GM15510 (cell line): Measurements from ENCODE around the gene PRRG2.

Source experiments
- POLR2A ChIP-seq: IDR thresholded peaks from 3 replicates; pipeline ENCODE4 v1.6.1; 2011; ENCODE audit warnings: borderline replicate concordance; ENCODE audit not compliant: insufficient read length; ENCODE audit errors: extremely low read depth

Gene PRRG2

DNA sequence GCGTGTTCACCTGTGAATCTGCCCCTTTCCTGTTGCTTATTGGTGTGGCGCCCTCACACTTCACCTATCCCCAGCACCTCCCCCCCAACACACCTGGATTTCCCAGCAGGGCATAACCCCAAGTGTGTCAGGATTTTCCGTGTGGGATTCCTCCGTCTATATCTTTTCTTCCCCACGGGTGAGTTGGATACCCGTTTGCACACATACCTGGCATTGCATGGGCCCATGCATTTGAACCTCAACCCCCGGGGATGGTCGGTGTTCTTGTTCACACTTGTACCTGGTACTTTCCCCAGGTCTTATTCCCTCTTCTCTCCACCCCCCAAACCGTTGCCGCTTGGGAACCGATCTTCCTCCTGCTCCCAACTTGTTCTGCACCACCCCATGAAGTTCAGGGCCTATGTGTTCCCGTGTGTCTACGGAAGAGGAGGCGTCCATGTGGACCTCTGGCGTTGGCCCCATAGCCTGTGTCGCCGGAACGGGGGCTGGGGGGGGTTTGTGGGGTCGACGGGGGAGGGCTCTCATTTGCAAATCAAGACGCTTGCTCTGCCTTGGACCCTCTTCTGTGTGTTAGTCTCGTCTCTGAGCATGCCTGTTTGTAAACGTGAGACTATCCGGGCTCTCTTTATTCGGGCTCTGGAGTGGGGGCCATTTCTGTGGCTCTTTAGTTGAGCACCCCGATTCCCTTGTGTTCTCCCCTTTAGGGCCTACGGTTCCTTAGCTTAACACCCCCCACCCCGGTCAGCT, 11.5 kb downstream of the PRRG2 start:
- no peak for TF ChIP-seq POLR2A

DNA sequence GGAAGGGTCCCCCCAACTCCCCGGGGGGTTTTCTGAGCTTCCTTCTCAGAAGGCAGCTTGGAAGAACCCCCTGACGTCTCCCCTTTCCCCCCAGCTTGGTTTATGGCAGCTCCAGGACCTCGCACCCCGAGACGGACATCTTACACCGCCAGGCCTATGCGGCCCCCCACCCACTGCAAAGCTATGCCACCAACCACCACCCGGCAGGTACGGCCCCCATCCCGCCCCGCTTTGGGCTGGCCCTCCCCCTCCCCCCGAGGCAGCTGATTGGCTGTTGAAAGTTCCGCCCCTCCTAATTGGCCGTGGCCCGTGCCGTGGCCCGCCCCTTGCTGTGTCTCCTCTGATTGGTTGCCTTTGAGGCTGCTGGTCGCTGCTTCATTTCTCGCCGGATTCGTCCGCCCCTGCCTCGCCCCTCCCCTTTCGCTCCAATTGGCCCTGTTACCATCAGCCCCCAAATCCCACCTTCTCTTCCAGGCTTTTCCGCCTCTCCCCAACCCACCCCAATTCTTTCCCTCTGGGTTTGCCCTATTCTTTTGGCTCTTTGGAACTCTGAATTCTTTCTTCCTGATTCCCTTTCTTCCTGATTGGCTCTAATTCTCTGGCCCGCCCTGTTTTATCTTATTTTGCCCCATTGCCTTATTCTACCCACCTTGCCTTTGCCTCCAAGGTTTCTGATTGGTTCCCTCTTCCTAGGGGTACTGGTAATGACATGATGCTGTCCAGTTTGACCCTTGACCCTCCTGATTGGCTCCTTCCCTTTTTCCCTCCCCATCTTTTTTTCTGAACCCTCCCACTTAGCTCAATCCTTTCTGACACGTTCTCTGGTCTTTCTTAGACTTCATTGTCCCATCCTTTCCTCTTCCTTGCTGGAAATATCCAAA, 12.4 kb downstream of the PRRG2 start:
- peak; percentile 35 for TF ChIP-seq POLR2A

DNA sequence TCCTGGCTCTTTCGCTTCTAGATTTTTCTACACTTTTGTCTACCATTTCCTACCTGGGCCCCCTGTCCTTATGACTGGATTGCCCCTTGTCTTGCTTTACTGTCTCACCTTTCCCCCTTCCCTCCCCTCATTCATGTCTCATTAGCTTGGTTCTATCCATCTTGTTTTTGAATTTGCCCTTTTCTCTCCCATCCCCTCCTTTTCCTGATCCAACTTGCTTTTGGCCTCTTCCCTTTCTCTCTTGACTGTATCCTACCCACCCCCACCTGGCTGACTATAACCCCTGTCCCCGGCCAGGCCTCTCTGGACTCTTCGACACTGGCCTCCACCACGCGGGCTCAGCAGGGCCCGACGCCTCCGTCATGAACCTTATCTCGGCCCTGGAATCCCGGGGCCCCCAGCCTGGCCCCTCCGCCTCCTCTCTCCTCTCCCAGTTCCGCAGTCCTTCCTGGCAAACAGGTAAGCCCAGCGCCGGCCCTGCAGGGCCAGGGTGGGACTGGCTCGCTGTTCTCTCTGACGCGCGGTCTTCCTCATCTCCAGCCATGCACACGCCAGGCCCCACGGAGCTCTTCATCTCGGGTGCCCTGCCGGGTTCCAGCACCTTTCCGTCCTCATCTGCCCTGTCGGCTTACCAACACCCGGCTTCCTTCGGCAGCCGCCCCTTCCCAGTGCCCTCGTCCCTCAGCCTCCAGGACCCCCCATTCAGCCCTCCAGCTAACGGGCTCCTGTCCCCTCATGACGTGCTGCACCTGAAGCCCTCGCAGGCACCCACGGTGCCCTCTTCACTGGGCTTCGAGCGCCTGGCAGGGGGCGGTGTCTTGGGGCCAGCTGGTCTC, 13.3 kb downstream of the PRRG2 start:
- no peak for TF ChIP-seq POLR2A

DNA sequence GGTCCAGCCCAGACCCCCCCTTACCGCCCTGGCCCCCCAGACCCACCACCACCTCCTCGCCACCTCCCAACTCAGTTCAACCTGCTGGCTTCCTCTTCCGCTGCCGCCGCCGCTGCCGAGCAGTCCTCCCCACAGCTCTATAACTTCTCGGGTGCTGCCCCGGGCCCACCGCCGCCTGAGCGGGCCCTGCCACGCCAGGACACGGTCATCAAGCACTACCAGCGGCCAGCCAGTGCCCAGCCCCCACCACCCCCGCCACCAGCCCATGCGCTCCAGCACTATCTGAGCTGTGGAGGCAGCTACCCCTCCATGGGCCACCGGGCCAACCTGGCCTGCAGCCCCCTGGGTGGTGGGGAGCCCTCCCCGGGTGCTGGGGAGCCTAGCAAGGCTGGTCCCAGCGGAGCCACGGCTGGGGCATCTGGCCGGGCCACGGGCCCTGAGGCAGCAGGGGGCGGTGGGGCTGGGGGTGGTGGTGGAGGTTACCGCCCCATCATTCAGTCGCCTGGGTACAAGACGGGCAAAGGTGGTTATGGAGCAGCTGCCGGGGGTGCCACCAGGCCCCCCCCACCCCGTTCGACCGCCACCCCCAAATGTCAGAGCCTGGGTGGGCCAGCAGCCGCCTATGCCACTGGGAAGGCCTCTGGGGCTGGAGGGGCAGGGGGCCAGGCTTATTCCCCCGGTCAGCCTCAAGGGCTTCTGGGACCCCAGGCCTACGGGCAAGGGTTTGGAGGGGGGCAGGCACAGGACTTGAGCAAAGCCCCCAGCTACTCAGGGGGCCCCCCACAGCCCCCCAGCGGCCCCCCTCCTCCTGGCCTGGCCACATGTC, 14.1 kb downstream of the PRRG2 start:
- TF ChIP-seq POLR2A = no peak

DNA sequence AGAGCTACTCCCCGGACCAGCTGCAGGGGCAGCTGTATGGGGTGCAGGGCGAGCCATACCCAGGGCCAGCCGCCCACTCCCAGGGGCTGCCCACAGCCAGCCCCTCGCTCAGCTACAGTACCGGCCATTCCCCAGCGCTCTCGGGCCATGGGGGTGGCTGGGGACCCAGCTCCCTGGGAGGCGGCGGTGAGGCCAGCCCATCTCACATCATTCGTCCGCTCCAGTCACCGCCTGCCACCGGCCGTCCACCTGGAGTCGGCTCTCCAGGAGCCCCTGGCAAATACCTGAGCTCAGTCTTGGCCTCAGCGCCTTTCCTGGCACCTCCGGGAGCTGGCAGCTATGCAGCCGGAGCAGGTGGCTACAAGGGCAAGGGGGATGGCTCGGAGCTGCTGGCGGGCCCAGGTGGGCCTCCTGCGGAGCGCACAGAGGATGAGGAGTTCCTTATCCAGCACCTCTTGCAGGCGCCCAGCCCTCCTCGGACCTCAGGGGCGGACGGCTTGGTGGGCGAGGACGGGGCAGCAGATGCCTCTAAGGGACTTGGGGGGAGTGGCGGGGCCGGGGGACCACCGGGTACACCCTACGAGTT, 14.8 kb downstream of the PRRG2 start:
- TF ChIP-seq POLR2A = no peak

DNA sequence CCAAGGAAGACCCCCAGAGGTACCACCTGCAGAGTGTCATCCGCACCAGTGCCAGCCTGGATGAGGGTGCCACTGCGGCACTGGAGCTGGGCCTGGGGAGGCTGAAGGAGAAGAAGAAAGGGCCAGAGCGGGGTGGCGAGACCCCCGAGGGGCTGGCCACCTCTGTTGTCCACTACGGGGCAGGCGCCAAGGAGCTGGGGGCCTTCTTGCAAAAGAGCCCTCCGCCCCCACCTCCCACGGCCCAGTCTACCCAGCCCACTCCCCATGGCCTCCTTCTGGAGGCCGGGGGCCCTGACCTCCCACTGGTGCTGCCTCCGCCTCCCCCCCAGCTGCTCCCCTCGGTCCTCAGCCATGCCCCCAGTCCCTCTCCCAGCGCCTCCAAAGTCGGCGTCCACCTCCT, 15.3 kb downstream of the PRRG2 start:
- TF ChIP-seq POLR2A = no peak

DNA sequence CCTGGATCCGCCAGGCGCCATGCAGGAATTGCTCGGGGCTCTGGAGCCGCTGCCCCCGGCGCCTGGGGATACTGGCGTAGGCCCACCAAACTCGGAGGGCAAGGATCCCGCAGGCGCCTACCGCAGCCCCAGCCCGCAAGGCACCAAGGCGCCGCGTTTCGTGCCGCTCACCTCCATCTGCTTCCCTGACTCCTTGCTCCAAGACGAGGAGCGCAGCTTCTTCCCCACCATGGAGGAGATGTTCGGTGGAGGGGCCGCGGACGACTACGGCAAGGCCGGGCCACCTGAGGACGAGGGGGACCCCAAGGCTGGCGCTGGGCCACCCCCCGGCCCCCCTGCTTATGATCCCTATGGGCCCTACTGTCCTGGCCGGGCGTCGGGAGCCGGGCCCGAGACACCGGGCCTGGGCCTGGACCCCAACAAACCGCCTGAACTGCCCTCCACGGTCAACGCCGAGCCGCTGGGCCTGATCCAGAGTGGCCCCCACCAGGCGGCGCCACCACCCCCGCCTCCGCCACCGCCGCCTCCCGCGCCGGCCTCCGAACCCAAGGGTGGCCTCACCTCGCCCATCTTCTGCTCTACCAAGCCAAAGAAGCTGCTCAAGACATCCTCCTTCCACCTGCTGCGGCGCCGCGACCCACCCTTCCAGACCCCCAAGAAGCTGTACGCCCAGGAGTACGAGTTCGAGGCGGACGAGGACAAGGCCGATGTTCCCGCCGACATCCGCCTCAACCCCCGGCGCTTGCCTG, 16.0 kb downstream of the PRRG2 start:
- no peak for TF ChIP-seq POLR2A

DNA sequence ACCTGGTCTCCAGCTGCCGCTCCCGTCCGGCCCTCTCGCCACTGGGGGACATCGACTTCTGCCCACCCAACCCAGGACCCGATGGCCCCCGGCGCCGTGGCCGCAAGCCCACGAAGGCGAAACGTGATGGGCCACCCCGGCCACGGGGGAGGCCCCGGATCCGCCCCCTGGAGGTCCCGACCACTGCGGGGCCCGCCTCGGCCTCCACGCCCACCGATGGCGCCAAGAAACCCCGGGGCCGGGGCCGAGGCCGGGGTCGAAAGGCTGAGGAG, 16.5 kb downstream of the PRRG2 start:
- TF ChIP-seq POLR2A = no peak

DNA sequence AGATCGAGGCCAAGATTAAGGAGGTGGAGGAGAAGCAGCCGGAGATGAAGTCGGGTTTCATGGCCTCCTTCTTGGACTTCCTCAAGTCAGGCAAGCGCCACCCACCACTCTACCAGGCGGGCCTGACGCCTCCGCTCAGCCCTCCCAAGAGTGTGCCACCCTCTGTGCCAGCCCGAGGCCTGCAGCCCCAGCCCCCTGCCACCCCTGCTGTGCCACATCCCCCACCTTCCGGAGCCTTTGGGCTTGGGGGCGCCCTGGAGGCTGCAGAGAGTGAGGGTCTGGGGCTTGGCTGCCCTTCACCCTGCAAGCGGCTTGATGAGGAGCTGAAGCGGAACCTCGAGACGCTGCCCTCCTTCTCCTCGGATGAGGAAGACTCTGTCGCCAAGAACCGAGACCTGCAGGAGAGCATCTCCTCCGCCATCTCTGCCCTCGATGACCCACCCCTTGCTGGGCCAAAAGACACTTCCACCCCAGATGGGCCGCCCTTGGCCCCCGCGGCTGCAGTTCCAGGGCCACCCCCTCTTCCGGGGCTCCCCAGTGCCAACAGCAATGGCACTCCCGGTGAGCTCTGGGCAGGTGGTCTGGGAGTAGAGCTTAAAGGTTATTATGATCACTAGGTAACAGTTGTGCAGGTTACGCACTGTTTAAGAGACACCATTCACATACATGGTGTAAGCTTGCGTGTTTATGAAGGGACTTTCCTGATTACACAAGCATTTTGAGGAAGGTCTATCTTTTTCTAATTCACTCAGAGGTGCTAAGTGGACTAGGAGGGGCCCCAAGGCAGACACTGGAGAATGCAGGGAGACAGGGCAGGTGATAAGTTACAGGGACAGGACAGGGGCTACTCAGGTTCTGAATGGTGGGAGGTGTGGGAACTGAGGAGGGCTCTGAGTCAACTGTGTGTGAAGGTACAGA, 18.5 kb downstream of the PRRG2 start:
- TF ChIP-seq POLR2A = no peak

DNA sequence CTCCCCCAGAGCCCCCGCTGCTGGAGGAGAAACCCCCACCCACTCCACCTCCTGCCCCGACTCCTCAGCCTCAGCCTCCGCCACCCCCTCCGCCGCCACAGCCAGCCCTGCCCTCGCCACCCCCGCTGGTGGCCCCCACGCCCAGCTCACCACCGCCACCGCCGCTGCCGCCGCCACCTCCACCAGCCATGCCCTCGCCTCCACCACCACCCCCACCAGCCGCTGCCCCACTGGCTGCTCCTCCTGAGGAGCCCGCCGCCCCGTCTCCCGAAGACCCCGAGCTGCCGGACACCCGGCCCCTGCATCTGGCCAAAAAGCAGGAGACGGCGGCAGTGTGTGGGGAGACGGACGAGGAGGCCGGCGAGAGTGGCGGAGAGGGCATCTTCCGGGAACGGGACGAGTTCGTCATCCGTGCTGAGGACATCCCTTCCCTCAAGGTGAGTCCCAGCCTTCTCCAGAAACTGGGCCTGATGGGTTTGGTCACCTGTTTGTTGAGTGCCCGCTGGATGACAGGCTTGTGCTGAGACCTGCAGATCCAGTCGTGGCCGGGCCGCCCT, 20.4 kb downstream of the PRRG2 start:
- no peak for TF ChIP-seq POLR2A

DNA sequence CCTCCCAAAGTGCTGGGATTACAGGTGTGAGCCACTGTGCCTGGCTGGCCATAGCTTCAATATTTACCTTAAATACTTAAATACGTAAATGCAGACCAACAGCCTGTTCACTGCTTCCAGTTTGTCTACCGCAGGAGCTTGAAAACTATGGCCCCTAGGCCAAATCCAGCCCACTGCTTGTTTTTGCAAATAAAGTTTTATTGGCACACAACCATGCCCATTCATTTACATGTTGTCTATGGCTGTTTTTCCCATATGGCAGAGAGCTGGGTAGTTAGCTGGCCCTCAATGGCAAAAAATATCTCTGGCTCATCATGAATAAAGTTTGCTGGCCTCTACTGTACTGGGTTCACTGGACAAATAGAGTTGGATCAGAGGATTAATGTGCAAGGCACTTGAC, 21.7 kb downstream of the PRRG2 start:
- TF ChIP-seq POLR2A = no peak

DNA sequence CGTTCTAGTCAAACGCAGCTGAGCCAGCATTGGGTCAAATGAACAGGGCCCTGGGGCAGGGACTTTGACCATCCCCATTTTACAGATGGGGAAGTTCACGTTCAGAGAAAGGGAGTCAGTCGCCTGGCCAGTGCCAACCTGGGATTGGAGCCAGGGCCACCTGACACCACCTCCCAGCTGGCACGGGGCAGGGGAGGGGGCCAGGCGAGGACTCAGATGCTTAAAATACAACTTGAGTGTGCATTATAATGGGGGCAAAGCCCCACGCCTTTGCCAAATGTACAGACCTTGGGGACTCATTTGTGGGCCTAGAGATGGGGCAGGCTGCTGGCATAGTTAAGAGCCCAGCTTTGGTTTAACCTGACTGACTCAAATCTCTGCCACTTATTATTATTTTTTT, 24.5 kb downstream of the PRRG2 start:
- no peak for TF ChIP-seq POLR2A

DNA sequence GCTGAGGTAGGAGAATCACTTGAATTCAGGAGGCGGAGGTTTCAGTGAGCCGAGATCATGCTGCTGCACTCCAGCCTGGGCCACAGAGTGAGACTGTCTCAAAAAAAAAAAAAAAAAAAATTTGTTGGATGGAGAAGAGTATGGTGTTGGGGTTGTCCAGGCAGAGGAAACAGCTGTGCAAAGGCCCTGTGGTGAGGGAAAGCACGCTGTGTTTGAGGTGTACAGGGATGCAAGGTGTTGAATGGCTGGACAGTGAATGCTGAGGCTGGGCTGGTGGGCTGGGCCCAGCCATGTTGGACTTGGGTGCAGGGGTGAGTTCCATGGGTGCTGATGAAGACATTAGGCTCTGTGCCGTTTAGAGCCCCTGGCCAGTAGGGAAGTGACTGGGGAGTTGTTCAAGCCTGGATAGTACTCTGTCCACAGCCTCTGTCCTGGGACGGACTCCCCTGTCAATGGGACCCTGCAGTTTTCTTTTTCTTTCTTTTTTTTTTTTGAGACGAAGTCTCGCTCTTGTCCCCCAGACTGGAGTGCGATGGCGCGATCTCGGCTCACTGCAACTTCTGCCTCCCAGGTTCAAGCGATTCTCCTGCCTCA, 28.5 kb downstream of the PRRG2 start:
- TF ChIP-seq POLR2A = no peak
